K562 (cell line): Measurements from ENCODE around the gene KLF4. TPM values are rescaled to one million over a fixed set of nuclear protein-coding genes. Genes with fewer than 3 reads are reported as not detected.

Experiments
- ATAC-seq: fragments of 200-7000 bp; cut with Tn5 transposase; 3 replicates; pipeline ENCODE4 v1.9.1; 2020; ENCODE audit warnings: moderate library complexity
- BruUV-seq: library from RNA; stranded (reverse); fragments of 400-500 nt; replicated peaks from 2 replicates; lab custom pipeline; 2021; lab: Mats Ljungman, UMichigan
- CTCF ChIA-PET: fragments of 300-600 bp; formaldehyde crosslinking; extraction: SDS; loops from one replicate; lab custom pipeline; 2021; ENCODE audit warnings: low intra/inter-chr PET ratio; lab: Yijun Ruan, JAX
- POLR2A ChIA-PET: fragments of 300-600, 350-650 bp; sonication (Branson Sonifier 250); formaldehyde crosslinking; extraction: SDS; loops from one replicate; lab custom pipeline; 2021; ENCODE audit warnings: antibody characterized with exemption, inconsistent platforms; lab: Yijun Ruan, JAX
- DNase-seq, 4 experiments: peaks; one replicate each; pipeline versions ENCODE4 v3.0.0 to v3.0.0-alpha.2; 2011 to 2018; ENCODE audit warnings: low spot score in 3 of 4, mixed read lengths in 3 of 4; ENCODE audit errors: extremely low read depth in 1 of 4
- FAIRE-seq: peaks from 2 replicates; lab custom pipeline; 2011; peaks lifted over from hg19 to GRCh38; lab: Jason Lieb, UNC
- H2AFZ ChIP-seq: 2 replicates; pipeline ENCODE4 v1.6.0; 2011; ENCODE audit warnings: low read depth, low read length, control low read depth, inconsistent platforms
- H3K27ac ChIP-seq: fragments of 200-600 bp; 3 replicates; pipeline ENCODE4 v1.8.0; 2011; ENCODE audit warnings: low read depth, mild to moderate bottlenecking, control low read depth, inconsistent platforms, low read length, moderate library complexity, mixed read lengths; ENCODE audit errors: extremely low read depth
- H3K27me3 ChIP-seq, 2 experiments: fragments of 300-600 bp in 1 of 2; 2 replicates in 1 of 2; 3 replicates in 1 of 2; pipeline versions ENCODE4 v1.6.0 to v1.8.0; 2011; ENCODE audit warnings: inconsistent platforms in 2 of 2, low read length in 2 of 2, mild to moderate bottlenecking in 1 of 2, mixed read lengths in 1 of 2, moderate library complexity in 1 of 2; ENCODE audit not compliant: control insufficient read depth in 2 of 2, insufficient read depth in 2 of 2
- H3K36me3 ChIP-seq: fragments of 300-600 bp; 3 replicates; pipeline ENCODE4 v1.8.0; 2011; ENCODE audit warnings: mild to moderate bottlenecking, low read length, inconsistent platforms; ENCODE audit not compliant: control insufficient read depth, insufficient read depth
- H3K4me1 ChIP-seq, 2 experiments: fragments of 200-600 bp in 1 of 2; replicated peaks in 1 of 2; 2 replicates in 1 of 2; 3 replicates in 1 of 2; pipeline versions ENCODE4 v1.5.1 to v1.8.0; 2011; ENCODE audit warnings: inconsistent platforms in 2 of 2, low read length in 2 of 2, mild to moderate bottlenecking in 1 of 2, mixed read lengths in 1 of 2, moderate library complexity in 1 of 2; ENCODE audit not compliant: control insufficient read depth in 2 of 2, insufficient read depth in 2 of 2
- H3K4me2 ChIP-seq: 2 replicates; pipeline ENCODE4 v1.6.1; 2011; ENCODE audit warnings: low read length, control low read depth, inconsistent platforms, mixed read lengths; ENCODE audit not compliant: insufficient read depth
- H3K4me3 ChIP-seq: fragments of 200-600 bp; sonication (generic), shearing (Covaris generic); 2 replicates; pipeline ENCODE4 v1.5.1; 2016; ENCODE audit warnings: control low read depth, inconsistent platforms
- H3K79me2 ChIP-seq: fragments of 200-600 bp; 3 replicates; pipeline ENCODE4 v1.8.0; 2011; ENCODE audit warnings: low read length, inconsistent platforms; ENCODE audit not compliant: control insufficient read depth, insufficient read depth
- H3K9ac ChIP-seq, 2 experiments: 2 replicates each; pipeline versions ENCODE4 v1.6.0 to v1.6.1; 2011; ENCODE audit warnings: low read depth in 2 of 2, low read length in 2 of 2, control low read depth in 1 of 2, inconsistent platforms in 1 of 2, mild to moderate bottlenecking in 1 of 2, mixed read lengths in 1 of 2; ENCODE audit not compliant: insufficient read depth in 1 of 2
- H3K9me1 ChIP-seq: one replicate; pipeline ENCODE4 v1.6.0; 2011; ENCODE audit warnings: inconsistent platforms, mild to moderate bottlenecking, low read length, moderate library complexity; ENCODE audit not compliant: control insufficient read depth, insufficient read depth
- H3K9me3 ChIP-seq: replicated peaks from 2 replicates; pipeline ENCODE4 v1.5.1; 2011; ENCODE audit warnings: low read depth, low read length, inconsistent platforms; ENCODE audit not compliant: control insufficient read depth, insufficient read depth
- H4K20me1 ChIP-seq: replicated peaks from 2 replicates; pipeline ENCODE4 v1.6.1; 2011; ENCODE audit warnings: low read length, inconsistent platforms, mixed read lengths; ENCODE audit not compliant: control insufficient read depth, insufficient read depth
- CC2D1A ChIP-seq: fragments of 450-650 bp; IDR thresholded peaks from 2 replicates; pipeline ENCODE4 v1.6.1; 2017; ENCODE audit warnings: mild to moderate bottlenecking
- CEBPB ChIP-seq: fragments of 450-650 bp; IDR thresholded peaks from 2 replicates; pipeline ENCODE4 v1.6.1; 2016; ENCODE audit warnings: missing genetic modification characterization, missing compliant biosample characterization
- E4F1 ChIP-seq: fragments of 250-450 bp; sonication (Bioruptor Pico); IDR thresholded peaks from 2 replicates; pipeline ENCODE4 v1.5.0; 2021; ENCODE audit warnings: mild to moderate bottlenecking, borderline replicate concordance
- EP300 ChIP-seq: IDR thresholded peaks from 2 replicates; pipeline ENCODE4 v1.6.1; 2012; ENCODE audit warnings: low read length, improper control_type of control experiment
- KHSRP ChIP-seq: fragments of 450-650 bp; IDR thresholded peaks from 2 replicates; pipeline ENCODE4 v1.6.1; 2017
- KLF10 ChIP-seq: fragments of 250-450 bp; sonication (Bioruptor Pico); IDR thresholded peaks from 2 replicates; pipeline ENCODE4 v1.6.1; 2021; ENCODE audit warnings: matching md5 sums
- NFRKB ChIP-seq: fragments of 450-650 bp; IDR thresholded peaks from 2 replicates; pipeline ENCODE4 v1.6.1; 2016; ENCODE audit warnings: low read depth
- SLC30A9 ChIP-seq: fragments of 250-450 bp; sonication (Bioruptor Pico); IDR thresholded peaks from 2 replicates; pipeline ENCODE4 v1.8.0; 2022; ENCODE audit warnings: mild to moderate bottlenecking, moderate library complexity
- SRSF9 ChIP-seq: fragments of 200-400 bp; formaldehyde crosslinking; IDR thresholded peaks from 2 replicates; pipeline ENCODE4 v1.6.1; 2017; ENCODE audit warnings: low read depth, low read length, borderline replicate concordance
- ZNF12 ChIP-seq: sonication (generic); formaldehyde crosslinking; IDR thresholded peaks from 2 replicates; pipeline ENCODE4 v1.4.0; 2020; ENCODE audit warnings: mild to moderate bottlenecking, missing genetic modification reagents
- ZNF212 ChIP-seq: fragments of 450-650 bp; formaldehyde crosslinking; IDR thresholded peaks from 2 replicates; pipeline ENCODE4 v1.4.0; 2020; ENCODE audit warnings: mild to moderate bottlenecking
- ZNF398 ChIP-seq: fragments of 250-450 bp; sonication (Bioruptor Pico); IDR thresholded peaks from 2 replicates; pipeline ENCODE4 v1.8.0; 2021; ENCODE audit warnings: moderate library complexity, mild to moderate bottlenecking, inconsistent platforms
- ZNF431 ChIP-seq: sonication (generic); formaldehyde crosslinking; IDR thresholded peaks from 2 replicates; pipeline ENCODE4 v1.8.0; 2022; ENCODE audit warnings: mild to moderate bottlenecking, missing genetic modification reagents
- ZNF449 ChIP-seq: fragments of 250-450 bp; sonication (Bioruptor Pico); IDR thresholded peaks from 2 replicates; pipeline ENCODE4 v1.8.0; 2022; ENCODE audit warnings: moderate library complexity, mild to moderate bottlenecking, inconsistent platforms
- WGBS: fragments of 100-300 bp; shearing (Covaris generic); methylation state at CpG from one replicate; pipeline ENCODE4 v1.1.6; 2016; ENCODE audit warnings: low coverage, mixed read lengths; ENCODE audit not compliant: insufficient coverage; ENCODE audit errors: missing lambda C conversion rate; 5-methylcytosine and 5-hydroxymethylcytosine counted together
- in situ Hi-C: fragments of 300-500 bp; cut with MboI; formaldehyde crosslinking; loops from 4 replicates; pipeline ENCODE4 v1.15.0; 2018; ENCODE audit warnings: inconsistent platforms, mixed read lengths
- intact Hi-C: fragments of 100-400 bp; cut with micrococcal nuclease; formaldehyde crosslinking; loops from 2 replicates; pipeline ENCODE4 v1.14.2; 2022
- polyA plus RNA-seq, 8 experiments: library from polyadenylated mRNA; depleted of rRNA in 4 of 8; stranded (reverse) in 5 of 8; unstranded in 3 of 8; fragments of >200 nt; fragmentation: Nextera tagmentation in 2 of 8; fragmentation: Illumina TruSeq in 1 of 8; extraction: Ambion mirVana in 2 of 8; extraction: Trizol in 1 of 8; gene quantifications; 2 replicates each; pipeline versions ENCODE4 v1.2.1 to v1.2.3, GENCODE V29; 2011 to 2014; ENCODE audit warnings: inconsistent platforms in 1 of 8, missing spikeins in 1 of 8
- total RNA-seq, 7 experiments: library from RNA; depleted of rRNA in 6 of 7; stranded (reverse); fragments of >200 nt in 6 of 7; fragmentation: Illumina TruSeq in 2 of 7; extraction: Trizol in 2 of 7; gene quantifications; 2 replicates each; pipeline versions ENCODE4 v1.2.1 to v1.2.3, GENCODE V29; 2011 to 2021; ENCODE audit warnings: low replicate concordance in 1 of 7

The KLF4 gene
- total and polyA plus RNA-seq, 9 of the 15 experiments (the other 6 are each of a cell fraction or from before 2014, with no cell fraction given), result 0.04 to 0.95 (median 0.22) TPM

- H3K4me1 ChIP-seq, result peaks cover 0 to 24% of the 10 kb centered on the region in 2 experiments; a peak in 3 of 5 replicates
- no peaks in the 10 kb centered on the region for H3K36me3 ChIP-seq
- no peaks in the 10 kb centered on the region for H3K9me3 ChIP-seq
- H3K9me1 ChIP-seq, result no peaks in the 10 kb centered on the region
- WGBS, result 41% methylated on average over 22 of the region's 31 CpGs
- ChIA-PET POLR2A (no interaction called here), CTCF (no interaction called here)
- H3K4me2 ChIP-seq, result no peak overlapping the region
- H3K4me3 ChIP-seq, result no peak overlapping the region
- no peak for DNase-seq
- TF ChIP-seq ZNF12 (CRISPR knock-in tag) (no peak), ZNF212 (CRISPR knock-in tag) (no peak), EP300 (no peak), E4F1 (CRISPR knock-in tag) (no peak), SLC30A9 (CRISPR knock-in tag) (no peak), KHSRP (no peak), CEBPB (tag) (no peak), NFRKB (no peak), ZNF431 (CRISPR knock-in tag) (no peak), ZNF398 (CRISPR knock-in tag) (no peak), KLF10 (no peak), CC2D1A (no peak), ZNF449 (no peak), SRSF9 (no peak)
- H3K79me2 ChIP-seq, result no peaks in the 10 kb centered on the region
- BruUV-seq, result no TSS peak
- H3K9ac ChIP-seq, result no peak overlapping the region
- in situ Hi-C loops, result no loop called here
- peaks cover 7 to 27% of the 10 kb centered on the region in 2 experiments; a peak in 3 of 5 replicates for H3K27me3 ChIP-seq
- no peak overlapping the region for H2AFZ ChIP-seq
- H3K27ac ChIP-seq, result no peak overlapping the region
- ATAC-seq, result no peak
- H4K20me1 ChIP-seq, result no peaks in the 10 kb centered on the region; the same call in 1 of the 2 replicates
- FAIRE-seq, result no peak
- intact Hi-C loops, result loop anchor here (10.0 kb wide), 2 partner anchors 388 to 948 kb away; no protein-coding TSS in a partner anchor
Observed at GRCh38 chr9:107486674-107487520, 2.7 kb downstream of the KLF4 start.
